GM18517 (cell line): ENCODE measurements around the gene CHADL.
"Not testable (repeated sequence)": the region's sequence is repeated elsewhere in the genome, so short reads cannot be mapped to it uniquely, and the experiment has no call there.

Experiments used
- ATAC-seq: cut with Tn5 transposase; IDR thresholded peaks from one replicate; pipeline ENCODE4 v1.9.1; 2021; ENCODE audit warnings: mild to moderate bottlenecking, moderate library complexity; ENCODE audit not compliant: unreplicated experiment

CHADL gene

DNA sequence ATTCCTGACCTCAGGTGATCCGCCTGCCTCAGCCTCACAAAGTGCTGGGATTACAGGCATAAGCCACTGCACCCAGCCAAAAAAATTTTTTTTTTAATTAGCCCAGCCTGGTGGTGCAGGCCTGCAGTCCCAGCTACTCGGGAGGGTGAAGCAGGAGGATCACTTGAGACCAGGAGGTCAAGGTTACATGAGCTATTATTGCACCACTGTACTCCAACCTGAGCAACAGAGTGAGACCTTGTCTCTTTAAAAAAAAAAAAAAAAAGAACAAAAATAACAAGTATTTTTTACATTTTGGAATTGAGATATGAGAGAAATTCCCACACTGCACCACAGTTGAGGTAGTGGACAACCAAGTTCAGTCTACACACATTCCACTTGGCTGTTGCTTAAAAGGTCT is 49.3 kb downstream of the CHADL start:
- ATAC-seq, result no peak

DNA sequence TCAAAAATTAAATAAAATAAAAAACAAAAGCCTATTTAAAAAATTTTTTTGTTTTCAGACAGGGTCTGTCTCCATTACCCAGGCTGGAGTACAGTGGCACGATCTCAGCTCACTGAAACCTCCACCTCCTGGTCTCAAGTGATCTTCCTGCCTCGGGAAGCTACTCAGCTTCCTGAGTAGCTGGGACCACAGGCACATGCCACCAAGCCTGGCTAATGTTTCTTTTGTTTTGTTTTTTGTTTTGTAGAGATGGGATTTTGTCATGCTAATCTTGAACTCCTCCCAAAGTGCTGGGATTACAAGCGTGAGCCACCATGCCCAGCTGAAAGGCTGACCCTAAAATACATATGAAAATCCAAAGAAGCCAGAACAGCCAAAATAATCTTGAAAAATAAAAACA is 56.1 kb downstream of the CHADL start:
- ATAC-seq, result no peak

DNA sequence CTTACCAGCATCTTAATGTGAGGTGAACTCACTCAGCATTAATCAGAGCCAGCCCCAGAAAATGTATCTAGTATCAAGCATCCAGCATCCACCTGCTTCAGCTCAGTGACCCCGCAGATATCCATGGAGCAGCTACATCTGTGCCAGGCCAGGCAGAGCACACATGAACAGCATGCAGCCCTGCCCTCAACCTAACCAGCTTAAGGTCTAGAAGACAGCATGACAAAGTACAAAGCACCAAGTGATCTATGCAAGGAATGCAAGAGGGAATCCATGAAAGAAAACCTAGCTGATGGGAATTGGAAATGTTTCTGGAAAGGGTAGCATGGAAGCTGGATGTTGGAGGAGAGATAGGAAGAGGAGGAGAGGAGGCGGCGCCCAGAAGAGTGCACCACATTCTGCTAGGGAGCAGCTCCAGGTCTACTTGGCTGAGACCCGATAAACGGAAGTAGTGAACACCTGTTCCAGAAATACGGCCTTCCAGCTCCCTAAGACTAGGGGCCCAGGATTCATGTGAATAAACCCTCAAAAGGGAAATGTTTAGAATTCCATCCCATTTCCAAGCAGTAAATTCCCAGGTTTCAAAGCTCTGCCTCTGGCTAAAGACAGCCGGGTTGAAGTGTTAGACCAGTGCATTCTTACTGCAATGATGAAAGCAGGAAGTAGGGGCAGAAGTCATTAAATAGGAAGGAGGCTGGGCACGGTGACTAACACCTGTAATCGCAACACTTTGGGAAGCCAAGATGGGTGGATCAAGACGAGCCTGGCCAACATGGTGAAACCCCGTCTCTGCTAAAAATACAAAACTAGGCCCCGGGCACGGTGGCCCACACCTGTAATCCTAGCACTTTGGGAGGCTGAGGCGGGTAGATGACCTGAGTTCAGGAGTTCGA is 59.1 kb downstream of the CHADL start:
- no peak for ATAC-seq

DNA sequence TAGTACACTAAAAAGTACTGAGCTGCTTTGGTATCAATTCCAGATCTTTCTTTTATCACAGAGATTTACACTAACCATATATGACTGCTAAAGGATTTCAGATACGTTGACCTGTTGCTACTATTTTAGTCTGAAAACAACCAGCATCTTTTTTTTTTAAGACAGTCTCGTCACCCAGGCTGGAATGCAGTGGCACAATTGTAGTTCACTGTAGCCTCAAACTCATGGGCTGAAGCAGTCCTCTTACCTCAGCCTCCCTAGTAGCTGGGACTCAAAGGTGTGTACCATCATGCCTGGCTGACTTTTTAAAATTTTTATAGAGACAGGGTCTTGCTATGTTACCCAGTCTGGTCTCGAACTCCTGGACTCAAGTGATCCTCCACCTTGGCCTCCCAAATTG is 59.8 kb downstream of the CHADL start:
- no peak for ATAC-seq

DNA sequence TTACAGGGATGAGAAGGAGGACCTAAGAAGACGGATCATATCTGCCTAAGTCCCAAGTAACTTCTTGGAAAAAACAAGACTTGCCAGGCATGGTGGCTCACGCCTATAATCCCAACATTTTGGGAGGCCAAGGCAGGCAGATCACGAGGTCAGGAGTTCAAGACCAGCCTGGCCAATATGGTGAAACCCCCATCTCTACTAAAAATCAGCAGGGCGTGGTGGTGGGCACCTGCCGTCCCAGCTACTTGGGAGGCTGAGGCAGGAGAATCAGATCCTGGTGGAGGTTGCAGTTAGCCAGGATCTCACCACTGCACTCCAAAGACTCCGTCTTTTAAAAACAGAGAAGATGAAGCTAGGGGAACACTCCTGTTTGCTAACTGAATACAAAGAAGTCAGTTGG is 60.4 kb downstream of the CHADL start:
- not testable (repeated sequence) for ATAC-seq
